ENCODE data around the gene ALDH7A1. TPM values are rescaled to one million over a fixed set of nuclear protein-coding genes. Genes with fewer than 3 reads are reported as not detected.
A peak's percentile ranks its signal among the peaks of the same experiment; 100 is the strongest.
"Not testable (repeated sequence)": the region's sequence is repeated elsewhere in the genome, so short reads cannot be mapped to it uniquely, and the experiment has no call there.

The ALDH7A1 gene
- 1 to 10 TPM in 5 of 6 donors, under 1 TPM in 1; 0.97 to 8.1 (median 3.0) TPM for polyA plus RNA-seq (ENCODE audit: low read depth in 6 of 6)

DNA sequence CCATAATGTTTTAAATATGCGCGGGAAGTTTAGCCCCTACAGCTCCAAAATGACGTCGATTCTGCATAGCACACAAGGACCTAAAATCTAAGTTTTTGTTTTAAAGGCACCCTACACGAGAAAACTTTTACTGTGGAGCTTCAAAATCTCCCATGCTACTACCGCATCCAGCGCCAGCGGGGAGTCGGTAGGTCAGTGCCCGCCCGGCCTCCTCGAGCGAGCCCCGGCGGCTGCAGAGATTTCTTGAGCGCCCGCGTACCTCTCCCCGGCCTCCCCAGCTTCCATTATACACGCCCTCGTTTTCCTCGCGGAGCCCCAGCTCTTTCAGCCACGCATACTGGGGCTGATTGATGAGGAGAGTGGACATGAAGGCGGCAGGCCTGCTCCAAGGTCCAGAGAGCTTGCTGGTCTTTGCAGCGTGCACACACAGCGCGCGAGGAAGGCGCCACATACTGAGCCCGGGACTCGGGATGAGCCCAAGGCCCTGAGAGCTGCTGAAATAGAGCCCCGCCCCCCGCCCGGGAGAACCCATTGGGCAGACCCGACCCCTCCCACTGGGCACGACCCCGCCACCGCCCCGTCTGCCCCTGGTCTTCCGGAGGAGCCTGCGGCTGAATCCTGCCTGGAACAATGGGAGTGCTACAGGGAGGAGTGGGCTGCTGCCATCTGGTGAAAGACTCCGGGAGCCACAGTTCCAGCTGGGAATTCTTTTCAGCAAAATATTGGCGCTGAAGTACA, at the start of gene ALDH7A1:
Gene ALDH7A1 (minus strand): TSS at position 472 of the 738 bp plus-strand sequence. CDS start 21 bp downstream, at position 451.
- Mint-ChIP-seq H3K27ac (peak within 1 kb of the TSS in 3 of 6 donors; percentile 38 to 84 (median 47)), H3K27me3 (peaks cover 0 to 8% (median 6%) of the 10 kb centered on the region in 3 donors), H3K4me3 (peak within 1 kb of the TSS; percentile 91 to 95 (median 93)), H3K4me1 (peaks cover 8 to 21% (median 16%) of the 10 kb centered on the region in 3 donors), H3K36me3 (no peaks in the 10 kb centered on the region), H3K9me3 (no peaks in the 10 kb centered on the region)
- ATAC-seq (ENCODE audit: low read depth in 2 of 2) (peak; percentile 77 to 81), DNase-seq (peak; percentile 35)

DNA sequence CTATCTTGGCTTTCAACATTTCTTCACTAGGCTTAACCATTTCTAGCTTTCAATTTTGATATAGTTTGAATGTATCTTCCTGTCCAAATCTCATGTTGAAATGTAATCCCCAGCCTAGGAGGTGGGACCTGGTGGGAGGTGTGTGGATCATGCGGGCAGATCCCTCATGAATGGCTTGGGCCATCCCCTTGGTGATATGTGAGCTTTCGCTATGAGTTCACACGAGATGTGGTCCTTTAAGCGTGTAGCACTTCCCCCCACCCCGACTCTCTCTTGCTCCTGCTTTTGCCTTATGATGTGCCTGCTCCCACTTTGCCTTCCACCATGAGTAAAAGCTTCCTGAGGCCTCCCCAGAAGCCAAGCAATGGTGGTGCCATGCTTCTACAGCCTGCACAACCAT, 46.4 kb upstream of the ALDH7A1 start:
- H3K4me1 Mint-ChIP-seq = peaks cover 0 to 2% (median 0%) of the 10 kb centered on the region in 3 donors
- no peak overlapping the region for H3K4me3 Mint-ChIP-seq
- peaks cover 6 to 17% (median 9%) of the 10 kb centered on the region in 7 donors for H3K9me3 Mint-ChIP-seq
- DNase-seq = no peak
- peaks cover 0 to 10% of the 10 kb centered on the region in 2 donors for H3K36me3 Mint-ChIP-seq
- no peak overlapping the region for H3K27ac Mint-ChIP-seq
- H3K27me3 Mint-ChIP-seq = no peaks in the 10 kb centered on the region
- no peak for ATAC-seq (ENCODE audit: low read depth in 2 of 2)

GRCh38 chr5:126640866-126641265, 45.8 kb upstream of the ALDH7A1 start:
- Mint-ChIP-seq H3K36me3 (peaks cover 0 to 10% of the 10 kb centered on the region in 2 donors), H3K4me3 (no peak overlapping the region), H3K4me1 (peaks cover 0 to 2% (median 0%) of the 10 kb centered on the region in 3 donors), H3K27ac (no peak overlapping the region), H3K27me3 (no peaks in the 10 kb centered on the region), H3K9me3 (peaks cover 6 to 14% (median 9%) of the 10 kb centered on the region in 7 donors)
- ATAC-seq (ENCODE audit: low read depth in 2 of 2) (no peak), DNase-seq (no peak)

GRCh38 chr5:126636956-126637355, 41.9 kb upstream of the ALDH7A1 start:
- no peaks in the 10 kb centered on the region for H3K27me3 Mint-ChIP-seq
- peaks cover 0 to 4% (median 0%) of the 10 kb centered on the region in 7 donors for H3K9me3 Mint-ChIP-seq
- peaks cover 0 to 2% (median 0%) of the 10 kb centered on the region in 3 donors for H3K4me1 Mint-ChIP-seq
- H3K27ac Mint-ChIP-seq = no peak overlapping the region
- DNase-seq (no peak), ATAC-seq (ENCODE audit: low read depth in 2 of 2) (no peak)
- H3K36me3 Mint-ChIP-seq = no peaks in the 10 kb centered on the region
- no peak overlapping the region for H3K4me3 Mint-ChIP-seq

GRCh38 chr5:126635585-126635984, 40.6 kb upstream of the ALDH7A1 start:
- Mint-ChIP-seq H3K4me1 (no peaks in the 10 kb centered on the region), H3K9me3 (peaks cover 0 to 4% (median 0%) of the 10 kb centered on the region in 7 donors), H3K4me3 (no peak overlapping the region), H3K27ac (no peak overlapping the region), H3K36me3 (no peaks in the 10 kb centered on the region), H3K27me3 (no peaks in the 10 kb centered on the region)
- DNase-seq (no peak), ATAC-seq (ENCODE audit: low read depth in 2 of 2) (no peak)

- Mint-ChIP-seq H3K4me1 (no peaks in the 10 kb centered on the region), H3K27me3 (no peaks in the 10 kb centered on the region), H3K4me3 (no peak overlapping the region), H3K36me3 (no peaks in the 10 kb centered on the region), H3K9me3 (peaks cover 0 to 4% (median 0%) of the 10 kb centered on the region in 7 donors), H3K27ac (no peak overlapping the region)
- no peak for DNase-seq
- no peak for ATAC-seq (ENCODE audit: low read depth in 2 of 2)
Observed at GRCh38 chr5:126633552-126633951, 38.5 kb upstream of the ALDH7A1 start.

DNA sequence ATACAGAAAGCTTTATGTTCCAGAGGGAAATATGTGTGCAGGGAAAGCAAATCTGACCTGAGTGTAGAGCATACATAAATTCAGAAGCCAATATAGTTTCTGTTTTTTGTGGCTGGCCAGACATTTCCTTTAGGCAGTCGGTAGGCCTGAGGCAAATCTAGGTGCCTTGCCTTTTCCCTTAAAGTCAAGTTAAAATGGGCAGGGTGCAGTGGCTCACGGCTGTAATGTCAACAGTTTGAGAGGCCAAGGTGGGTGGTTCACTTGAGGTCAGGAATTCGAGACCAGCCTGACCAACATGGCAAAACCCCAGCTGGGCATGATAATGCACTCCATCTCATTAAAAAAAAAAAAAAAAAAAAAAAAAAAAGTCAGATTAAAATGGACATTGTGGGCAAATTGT, 36.9 kb upstream of the ALDH7A1 start:
- Mint-ChIP-seq H3K36me3 (no peaks in the 10 kb centered on the region), H3K27ac (no peak overlapping the region), H3K27me3 (no peaks in the 10 kb centered on the region), H3K4me3 (no peak overlapping the region), H3K9me3 (no peaks in the 10 kb centered on the region), H3K4me1 (no peaks in the 10 kb centered on the region)
- ATAC-seq (ENCODE audit: low read depth in 2 of 2) (no peak), DNase-seq (no peak)

DNA sequence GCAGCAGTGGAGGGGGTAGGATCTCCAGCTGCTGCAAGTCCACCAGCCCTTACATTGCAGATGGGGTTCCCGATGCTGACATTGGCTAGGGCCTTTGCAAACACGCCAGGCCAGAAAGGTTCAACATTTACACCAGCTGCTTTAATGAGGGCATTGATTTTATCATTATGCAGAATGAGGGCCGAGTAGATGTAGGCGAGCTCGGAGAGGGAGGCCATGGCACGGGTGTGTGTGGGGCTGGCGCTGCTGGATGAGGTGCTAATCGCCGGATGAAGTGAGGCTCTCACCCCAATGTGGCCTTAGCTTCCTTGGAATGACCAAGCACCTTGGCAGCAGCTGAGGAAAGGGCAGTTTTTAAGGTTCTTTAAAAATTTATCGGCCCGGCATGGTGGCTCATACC, 33.1 kb upstream of the ALDH7A1 start:
- Mint-ChIP-seq H3K27me3 (no peaks in the 10 kb centered on the region), H3K4me3 (no peak overlapping the region), H3K27ac (no peak overlapping the region)

DNA sequence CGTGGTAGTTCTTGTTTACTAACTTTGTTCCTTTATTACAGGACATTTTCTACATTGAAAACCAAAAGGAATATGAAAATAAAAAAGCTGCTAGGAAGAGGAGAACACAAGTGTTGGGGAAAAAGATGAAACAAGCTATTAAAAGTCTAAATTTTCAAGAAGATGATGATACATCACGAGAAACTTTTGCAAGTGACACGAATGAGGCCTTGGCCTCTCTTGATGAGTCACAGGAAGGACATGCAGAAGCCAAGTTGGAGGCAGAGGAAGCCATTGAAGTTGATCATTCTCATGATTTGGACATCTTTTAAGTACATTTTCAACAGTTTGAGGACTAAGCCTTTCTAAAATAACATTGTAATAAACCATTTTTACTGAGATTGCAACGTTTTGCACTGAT, 29.5 kb upstream of the ALDH7A1 start:
- Mint-ChIP-seq H3K36me3 (peaks cover 9 to 12% of the 10 kb centered on the region in 2 donors), H3K27ac (no peak overlapping the region), H3K9me3 (no peaks in the 10 kb centered on the region), H3K4me1 (no peaks in the 10 kb centered on the region), H3K27me3 (no peaks in the 10 kb centered on the region), H3K4me3 (no peak overlapping the region)
- no peak for ATAC-seq (ENCODE audit: low read depth in 2 of 2)
- no peak for DNase-seq

More for the DNA sequence above, 33.1 kb upstream of the ALDH7A1 start:
- ATAC-seq (ENCODE audit: low read depth in 2 of 2) (no peak), DNase-seq (no peak)
- H3K36me3 Mint-ChIP-seq = peaks cover 9 to 10% of the 10 kb centered on the region in 2 donors
- no peaks in the 10 kb centered on the region for H3K4me1 Mint-ChIP-seq
- H3K9me3 Mint-ChIP-seq = no peaks in the 10 kb centered on the region

GRCh38 chr5:126619781-126620180, 24.8 kb upstream of the ALDH7A1 start:
- DNase-seq (no peak), ATAC-seq (ENCODE audit: low read depth in 2 of 2) (no peak)
- Mint-ChIP-seq H3K4me3 (no peak overlapping the region), H3K27ac (no peak overlapping the region), H3K27me3 (no peaks in the 10 kb centered on the region), H3K9me3 (no peaks in the 10 kb centered on the region), H3K36me3 (peaks cover 7 to 10% of the 10 kb centered on the region in 2 donors), H3K4me1 (peaks cover 0 to 7% (median 0%) of the 10 kb centered on the region in 3 donors)

- not testable (repeated sequence) for H3K4me3 Mint-ChIP-seq; H3K27me3 Mint-ChIP-seq; ATAC-seq (ENCODE audit: low read depth in 2 of 2); H3K36me3 Mint-ChIP-seq; H3K9me3 Mint-ChIP-seq; DNase-seq
- peaks cover 2 to 15% (median 4%) of the 10 kb centered on the region in 3 donors for H3K4me1 Mint-ChIP-seq
- H3K27ac Mint-ChIP-seq = peak overlapping the region in 1 of 6 donors; percentile 56
Observed at GRCh38 chr5:126617603-126618002, 22.6 kb upstream of the ALDH7A1 start.

- Mint-ChIP-seq H3K9me3 (no peaks in the 10 kb centered on the region), H3K36me3 (peaks cover 0 to 3% of the 10 kb centered on the region in 2 donors), H3K4me3 (no peak overlapping the region), H3K27me3 (no peaks in the 10 kb centered on the region), H3K27ac (peak overlapping the region in 2 of 6 donors; percentile 19 to 20), H3K4me1 (peaks cover 7 to 32% (median 13%) of the 10 kb centered on the region in 3 donors)
- DNase-seq (no peak), ATAC-seq (ENCODE audit: low read depth in 2 of 2) (no peak)
Observed at GRCh38 chr5:126615286-126615685, 20.3 kb upstream of the ALDH7A1 start.

GRCh38 chr5:126613941-126614592, 19.0 kb upstream of the ALDH7A1 start:
- peak overlapping the region in 2 of 6 donors; percentile 22 to 76 for H3K27ac Mint-ChIP-seq
- DNase-seq (no peak), ATAC-seq (ENCODE audit: low read depth in 2 of 2) (no peak)
- peaks cover 0 to 6% of the 10 kb centered on the region in 2 donors for H3K36me3 Mint-ChIP-seq
- peaks cover 12 to 38% (median 19%) of the 10 kb centered on the region in 3 donors for H3K4me1 Mint-ChIP-seq
- H3K9me3 Mint-ChIP-seq = no peaks in the 10 kb centered on the region
- H3K4me3 Mint-ChIP-seq = no peak overlapping the region
- H3K27me3 Mint-ChIP-seq = no peaks in the 10 kb centered on the region

- ATAC-seq (ENCODE audit: low read depth in 2 of 2) (no peak), DNase-seq (no peak)
- no peaks in the 10 kb centered on the region for H3K27me3 Mint-ChIP-seq
- H3K9me3 Mint-ChIP-seq = no peaks in the 10 kb centered on the region
- H3K4me1 Mint-ChIP-seq = peaks cover 17 to 44% (median 36%) of the 10 kb centered on the region in 3 donors
- H3K4me3 Mint-ChIP-seq = no peak overlapping the region
- peaks cover 0 to 6% of the 10 kb centered on the region in 2 donors for H3K36me3 Mint-ChIP-seq
- H3K27ac Mint-ChIP-seq = peak overlapping the region in 1 of 6 donors; percentile 60
Observed at GRCh38 chr5:126610616-126611015, 15.6 kb upstream of the ALDH7A1 start.
